HL-60/S4 (cell line): ENCODE measurements around the gene SHBG.
"Not testable (repeated sequence)": the region's sequence is repeated elsewhere in the genome, so short reads cannot be mapped to it uniquely, and the experiment has no call there.

Source experiments
- in situ Hi-C: fragments of 300-500 bp; cut with MboI; formaldehyde crosslinking; loops from 2 replicates; pipeline ENCODE4 v1.14.3; 2022; ENCODE audit warnings: low sequenced_read_pairs

SHBG gene

DNA sequence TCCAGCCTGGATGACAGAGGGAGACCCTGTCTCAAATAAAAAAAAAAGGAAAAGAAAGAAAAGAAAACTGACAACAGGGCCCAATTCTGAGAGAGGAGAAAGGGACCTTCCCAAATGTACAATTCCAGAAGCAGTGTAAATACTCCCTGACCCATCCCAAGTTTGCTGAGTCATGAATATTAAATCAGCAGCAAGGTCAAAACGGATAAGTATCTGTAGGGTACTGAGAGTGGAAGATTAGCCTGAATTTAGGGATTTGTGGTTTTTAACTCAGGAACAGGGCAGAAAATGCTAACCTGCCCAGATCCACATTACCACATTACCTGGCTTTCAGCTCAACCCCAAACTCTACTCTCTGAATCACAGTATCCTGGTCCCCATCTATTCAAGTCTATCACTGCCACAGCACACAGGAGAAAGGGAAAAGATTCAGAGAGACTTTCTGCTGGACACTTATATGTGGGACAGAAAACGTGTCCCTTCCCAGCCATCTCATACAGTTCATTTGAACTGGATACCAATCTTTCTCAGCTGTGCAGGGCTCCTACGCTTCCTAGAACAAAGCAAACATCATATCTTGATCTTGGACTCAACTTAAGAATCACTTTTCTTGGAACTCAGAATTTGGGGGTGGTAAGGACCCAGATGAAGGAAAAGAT, 18.2 kb upstream of the SHBG start:
- in situ Hi-C loops = no loop called here

DNA sequence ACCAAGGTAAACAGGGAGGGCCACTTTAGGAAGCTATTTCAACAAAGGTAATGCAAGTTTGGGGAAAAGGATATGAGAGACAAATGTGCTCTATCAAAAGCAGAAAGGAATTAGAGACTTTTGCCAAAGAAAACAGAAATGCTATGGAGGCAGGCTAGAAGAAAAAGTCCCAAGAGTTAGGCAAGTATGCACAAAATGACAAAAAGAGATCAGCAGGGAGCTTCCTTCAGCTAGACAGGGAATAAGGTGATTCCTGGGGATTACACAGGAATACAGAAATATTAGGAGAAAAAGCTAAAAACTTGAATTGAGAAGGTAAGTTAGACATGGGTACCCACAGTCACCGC, 17.7 kb upstream of the SHBG start:
- in situ Hi-C loops = no loop called here

DNA sequence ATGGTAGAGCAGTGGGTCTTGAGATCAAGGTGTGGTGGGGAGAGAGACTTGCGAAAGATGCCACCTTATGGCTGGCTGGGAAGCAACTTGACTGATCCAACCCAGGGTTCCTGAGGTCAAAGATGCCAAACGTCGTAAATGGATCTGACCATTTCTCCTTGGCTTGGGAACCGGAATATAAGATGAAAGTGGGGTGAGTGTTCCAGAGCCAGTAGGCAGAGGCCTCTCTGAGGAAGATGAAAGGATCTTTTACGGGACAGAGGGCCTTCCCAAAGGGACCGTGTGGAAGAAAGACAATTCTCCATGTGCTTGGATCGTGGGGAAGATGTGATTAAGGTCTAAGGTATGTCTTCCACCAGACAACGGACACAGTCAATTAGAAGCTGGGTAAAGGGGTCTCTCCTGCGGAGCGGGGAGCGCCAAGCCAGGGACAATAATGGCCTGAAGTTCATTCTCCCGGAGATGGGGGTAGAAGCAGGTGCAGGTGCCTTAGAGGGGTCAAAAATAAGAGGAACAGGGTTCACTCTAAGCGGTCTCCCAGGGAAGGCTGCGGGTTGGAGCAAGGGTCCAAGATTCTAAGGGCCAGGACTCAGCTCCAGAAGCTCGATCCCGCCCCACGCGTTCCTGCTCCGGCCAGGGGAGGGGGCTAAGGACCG, 16.0 kb upstream of the SHBG start:
- in situ Hi-C loops = no loop called here

DNA sequence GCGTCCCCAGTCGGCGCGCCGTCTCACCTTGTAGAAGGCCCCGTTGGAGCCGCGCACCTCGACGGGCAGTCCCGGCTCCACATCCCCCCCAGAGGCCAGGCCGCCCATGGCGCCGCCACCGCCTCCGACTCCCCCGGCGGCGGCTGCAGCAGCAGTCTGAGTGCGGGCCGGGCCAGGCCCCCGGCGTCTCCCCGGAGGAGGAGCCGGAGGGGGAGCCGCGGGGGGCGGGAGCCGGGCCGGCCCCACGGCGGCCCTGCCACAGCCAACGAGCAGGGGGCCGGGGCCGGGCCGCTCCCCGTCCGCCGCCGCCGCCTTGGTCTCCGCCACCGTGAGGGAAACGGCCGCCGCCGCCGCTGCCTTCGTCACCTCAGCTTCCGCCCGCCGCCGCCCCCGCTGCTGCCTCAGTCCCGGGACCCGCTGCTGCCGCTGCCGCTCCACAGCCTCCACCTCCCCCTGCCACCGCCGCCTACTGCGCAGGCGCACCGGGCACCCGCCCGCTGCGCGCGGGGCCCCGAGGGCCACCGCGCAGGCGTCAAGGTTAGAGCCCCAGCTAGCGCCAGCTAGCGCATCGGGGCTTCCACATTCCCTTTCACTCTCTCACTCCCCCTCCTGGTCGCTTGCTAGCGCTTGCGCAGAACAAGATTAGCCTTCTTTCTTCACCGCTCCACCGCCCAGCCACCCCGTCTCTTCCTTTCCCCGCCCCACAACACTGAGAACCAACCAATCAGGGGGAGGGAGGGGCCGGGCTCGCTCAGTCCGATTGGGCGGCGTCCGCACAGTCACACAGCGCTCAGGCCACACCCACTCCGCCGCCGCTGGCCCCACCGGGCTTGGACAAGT, 15.3 kb upstream of the SHBG start, which contains the start of gene FXR2:
Gene FXR2, minus strand, starts transcription at position 473 of the 840 bp plus-strand sequence. Its CDS starts 365 bp downstream, at position 108.
- in situ Hi-C loops = no loop called here

GRCh38 chr17:7615265-7615747, 14.6 kb upstream of the SHBG start:
- in situ Hi-C loops = no loop called here

DNA sequence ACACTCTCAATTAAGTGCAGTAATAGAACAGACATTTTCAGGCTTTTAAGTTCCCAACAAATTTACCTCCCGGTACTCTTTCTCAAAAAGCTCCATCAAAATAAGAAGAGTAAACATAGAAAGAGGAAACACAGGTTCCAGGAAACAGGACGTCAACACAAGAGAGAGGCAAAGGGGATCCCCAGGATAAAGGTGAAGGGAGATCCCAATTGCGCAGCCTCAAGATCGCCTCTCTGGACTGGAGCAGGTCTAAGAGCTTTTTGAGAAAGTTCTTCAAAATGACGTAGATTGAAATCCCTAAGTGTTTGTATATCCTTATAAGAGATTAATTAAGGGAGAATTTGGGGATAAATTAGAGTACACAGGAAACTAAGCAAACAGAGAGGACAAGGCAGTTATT, 11.3 kb upstream of the SHBG start:
- in situ Hi-C loops = no loop called here

DNA sequence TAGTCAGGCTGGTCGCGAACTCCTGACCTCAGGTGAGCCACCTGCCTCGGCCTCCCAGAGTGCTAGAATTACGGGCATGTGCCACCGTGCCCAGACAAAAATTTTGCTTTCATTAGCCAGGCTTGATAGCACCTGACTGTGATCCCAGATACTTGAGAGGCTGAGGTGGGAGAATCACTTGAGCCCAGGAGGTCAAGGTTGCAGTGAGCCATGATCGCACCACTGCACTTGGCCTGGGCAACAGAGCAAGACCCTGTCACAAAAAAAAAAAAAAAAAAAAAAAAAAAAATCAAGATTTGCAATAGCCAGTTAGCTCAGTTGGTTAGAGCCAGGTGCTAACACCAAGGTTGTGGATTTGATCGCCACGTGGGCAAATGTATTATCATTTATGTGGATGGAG, 9.1 kb upstream of the SHBG start:
- in situ Hi-C loops = no loop called here

DNA sequence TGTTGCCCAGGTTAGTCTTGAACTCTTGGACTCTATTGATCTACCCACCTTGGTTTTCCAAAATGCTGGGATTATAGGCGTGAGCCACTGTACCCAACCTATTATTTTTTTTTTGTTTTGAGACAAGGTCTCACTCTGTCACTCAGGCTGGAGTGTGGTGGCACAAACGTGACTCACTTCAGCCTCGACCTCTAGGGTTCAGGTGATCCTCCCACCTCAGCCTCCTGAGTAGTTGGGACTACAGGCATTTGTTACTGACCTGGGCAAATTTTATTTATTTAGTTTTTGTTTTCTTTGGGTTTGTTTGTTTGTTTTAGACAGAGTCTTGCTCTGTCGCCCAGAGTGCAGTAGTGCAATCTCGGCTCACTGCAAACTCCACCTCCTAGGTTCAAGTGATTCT, 6.3 kb upstream of the SHBG start:
- in situ Hi-C loops = no loop called here

DNA sequence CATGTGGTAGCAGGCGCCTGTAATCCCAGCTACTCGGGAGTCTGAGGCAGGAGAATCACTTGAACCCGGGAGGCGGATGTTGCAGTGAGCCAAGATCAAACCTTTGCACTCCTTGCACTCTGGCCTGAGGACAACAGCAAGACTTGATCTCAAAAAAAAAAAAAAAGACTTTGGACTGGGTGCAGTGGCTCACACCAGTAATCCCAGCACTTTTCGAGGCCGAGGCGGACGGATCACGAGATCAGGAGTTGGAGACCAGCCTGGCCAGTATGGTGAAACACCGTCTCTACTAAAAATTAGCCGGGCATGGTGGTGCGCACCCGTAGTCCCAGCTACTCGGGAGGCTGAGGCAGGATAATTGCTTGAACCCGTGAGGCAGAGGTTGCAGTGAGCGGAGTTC, 4.2 kb upstream of the SHBG start:
- in situ Hi-C loops = not testable (repeated sequence)

DNA sequence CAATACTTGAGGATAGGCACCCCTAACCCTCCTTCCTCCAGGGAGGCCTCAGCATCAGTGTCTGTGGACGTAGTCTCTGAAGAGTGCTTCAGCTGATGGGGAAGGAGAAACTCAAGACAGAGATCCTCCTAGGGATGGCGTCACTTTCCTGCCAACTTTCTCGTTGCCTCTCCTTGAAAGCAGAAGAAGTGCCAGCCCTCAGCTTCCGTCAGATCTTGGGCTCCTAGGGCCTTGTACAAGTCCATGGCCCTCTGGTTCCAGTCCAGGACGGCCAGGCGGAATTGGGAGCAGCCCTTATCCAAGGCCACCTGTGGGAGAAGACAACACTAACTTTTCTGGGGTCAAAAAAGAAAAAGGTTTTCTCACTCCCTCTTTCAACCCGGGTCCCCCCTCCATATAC, 3.6 kb upstream of the SHBG start:
- in situ Hi-C loops = no loop called here

DNA sequence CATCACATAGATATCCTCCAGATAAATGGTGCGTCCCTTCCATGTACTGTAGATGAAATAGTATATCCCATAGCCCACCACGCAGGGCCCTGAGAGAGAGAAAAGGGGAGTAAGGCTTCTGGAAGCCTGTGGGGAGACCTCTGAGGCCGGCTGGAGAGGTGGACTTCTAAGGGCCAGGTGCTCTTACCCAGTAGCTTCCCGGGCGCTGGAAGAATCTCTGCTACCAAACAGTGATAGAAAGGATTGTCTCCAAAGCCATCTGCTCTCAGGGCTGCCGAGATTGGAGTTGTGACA, 3.0 kb upstream of the SHBG start:
- in situ Hi-C loops = no loop called here

DNA sequence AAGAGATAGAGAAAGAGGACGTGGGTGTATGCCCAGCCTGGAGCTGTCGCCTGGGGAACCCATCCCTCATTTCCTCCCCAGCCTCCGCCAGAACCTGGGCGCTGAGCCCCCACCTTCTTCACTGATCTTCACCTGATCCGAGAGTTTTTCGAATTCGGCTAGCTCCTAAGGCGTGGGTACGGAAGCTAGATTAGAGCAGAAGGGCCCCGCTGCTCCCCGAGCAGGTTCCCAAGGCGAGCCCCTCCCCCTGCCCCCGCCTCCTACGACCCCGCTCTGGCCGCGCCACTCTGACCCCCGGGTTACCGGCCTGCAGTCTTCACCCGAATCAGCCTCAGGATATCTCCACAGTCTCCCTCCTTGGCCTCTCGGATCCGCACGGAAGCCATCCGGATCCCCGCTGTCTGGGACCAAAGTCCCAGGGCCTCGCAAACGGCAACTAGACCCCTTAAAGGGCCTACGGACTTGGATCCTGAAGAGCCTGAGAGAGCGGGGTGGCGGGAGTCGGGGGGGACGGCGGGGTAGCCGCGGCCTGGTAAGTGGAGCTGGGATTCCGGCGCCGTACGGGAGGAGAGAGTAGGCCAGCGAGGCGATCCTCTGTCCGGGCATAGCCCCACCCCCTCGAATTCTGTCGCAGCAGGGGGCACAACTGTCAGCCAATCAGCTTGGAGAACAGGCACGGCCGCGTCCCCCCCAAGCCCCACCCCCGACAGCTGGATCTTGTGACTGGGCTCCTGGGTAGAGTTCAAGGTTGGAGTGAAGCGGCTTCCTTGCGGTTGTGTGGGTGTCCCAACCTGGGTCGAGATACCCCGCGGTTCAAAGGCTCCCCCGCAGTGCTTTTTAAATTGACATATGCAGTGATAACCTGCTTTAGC, 2.4 kb upstream of the SHBG start, which contains the start of gene SAT2:
Gene SAT2, minus strand, starts transcription at position 572 of the 872 bp plus-strand sequence. Its CDS starts 186 bp downstream, at position 386.
- in situ Hi-C loops = no loop called here

GRCh38 chr17:7631398-7632380, 1.8 kb downstream of the SHBG start:
- in situ Hi-C loops = no loop called here

DNA sequence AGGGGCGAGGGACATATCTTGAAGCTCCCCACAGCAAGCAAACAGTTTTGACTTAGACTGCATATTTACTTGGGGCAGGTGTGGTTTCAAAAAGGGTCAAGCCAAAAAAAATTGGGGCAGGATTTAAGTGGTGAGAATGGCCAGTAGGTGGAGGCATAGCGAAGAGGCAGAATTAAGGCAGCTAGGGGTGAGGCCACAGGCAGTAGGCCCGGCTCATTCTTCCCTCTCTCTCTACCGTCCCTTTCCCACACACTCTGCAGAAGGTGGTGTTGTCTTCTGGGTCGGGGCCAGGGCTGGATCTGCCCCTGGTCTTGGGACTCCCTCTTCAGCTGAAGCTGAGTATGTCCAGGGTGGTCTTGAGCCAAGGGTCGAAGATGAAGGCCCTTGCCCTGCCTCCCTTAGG, 2.6 kb downstream of the SHBG start:
- in situ Hi-C loops = no loop called here

- in situ Hi-C loops = no loop called here
Measured at GRCh38 chr17:7633093-7633492, 3.2 kb downstream of the SHBG start.

GRCh38 chr17:7634384-7634783, 4.4 kb downstream of the SHBG start:
- in situ Hi-C loops = no loop called here

DNA sequence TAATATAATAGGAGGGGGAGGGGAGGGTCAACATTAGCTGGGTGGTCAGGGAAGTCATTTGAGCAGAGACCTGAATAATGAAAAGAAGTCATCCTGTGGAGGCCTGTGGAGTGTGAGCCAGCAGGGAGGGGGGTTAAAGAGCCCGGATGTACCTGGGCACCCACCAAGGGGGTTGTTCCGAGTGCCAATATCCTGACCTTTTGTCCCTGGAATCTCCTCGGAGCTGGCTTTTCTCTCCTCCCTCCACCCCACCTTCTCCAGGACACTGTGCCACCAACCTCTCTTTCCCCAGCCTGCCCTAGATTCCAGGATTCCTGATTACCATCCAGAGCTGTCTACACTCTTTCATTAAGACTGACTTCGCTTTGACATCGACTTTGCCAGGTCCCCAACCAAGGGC, 6.2 kb downstream of the SHBG start:
- in situ Hi-C loops = no loop called here

GRCh38 chr17:7640783-7641182, 10.8 kb downstream of the SHBG start:
- in situ Hi-C loops = no loop called here

- in situ Hi-C loops = not testable (repeated sequence)
Measured at GRCh38 chr17:7641635-7642034, 11.7 kb downstream of the SHBG start.

GRCh38 chr17:7644775-7645174, 14.8 kb downstream of the SHBG start:
- in situ Hi-C loops = no loop called here
